Measurements from ENCODE around the gene IL1RL2.

Gene IL1RL2

DNA sequence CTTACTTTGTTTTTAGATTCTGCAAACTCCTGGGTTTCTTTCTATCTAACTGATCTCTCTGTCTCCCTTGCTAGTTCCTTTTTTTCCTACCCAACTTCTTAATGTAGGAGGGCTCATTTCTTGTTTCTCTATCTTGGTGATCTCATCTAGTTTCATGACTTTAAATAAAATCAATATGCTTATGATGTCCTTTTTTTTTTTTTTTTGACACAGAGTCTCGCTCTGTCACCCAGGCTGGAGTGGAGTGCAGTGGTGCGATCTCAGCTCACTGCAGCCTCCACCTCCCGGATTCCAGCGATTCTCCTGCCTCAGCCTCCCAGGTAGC, 82.3 kb downstream of the IL1RL2 start:
- peak; percentile 83 for DNase-seq

DNA sequence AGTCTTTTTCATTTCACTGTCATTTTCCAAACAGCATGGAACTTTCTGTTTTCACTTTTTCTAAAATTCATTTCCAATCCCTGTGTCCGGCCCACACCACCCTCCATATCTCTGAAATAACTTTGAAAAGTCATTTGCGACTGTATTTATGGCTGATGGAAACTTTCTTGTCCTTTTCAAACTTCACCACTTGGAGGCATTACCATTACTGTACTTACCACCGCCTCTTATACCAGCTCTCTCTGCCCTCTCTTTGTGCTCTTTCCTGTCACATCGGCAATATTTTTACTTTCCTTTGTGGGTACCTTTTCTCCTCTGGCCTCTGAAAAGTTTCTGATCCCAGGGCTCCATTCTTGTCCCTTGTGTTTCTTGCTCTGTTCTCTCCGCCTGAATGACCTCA, 85.0 kb downstream of the IL1RL2 start:
- no peak for DNase-seq

DNA sequence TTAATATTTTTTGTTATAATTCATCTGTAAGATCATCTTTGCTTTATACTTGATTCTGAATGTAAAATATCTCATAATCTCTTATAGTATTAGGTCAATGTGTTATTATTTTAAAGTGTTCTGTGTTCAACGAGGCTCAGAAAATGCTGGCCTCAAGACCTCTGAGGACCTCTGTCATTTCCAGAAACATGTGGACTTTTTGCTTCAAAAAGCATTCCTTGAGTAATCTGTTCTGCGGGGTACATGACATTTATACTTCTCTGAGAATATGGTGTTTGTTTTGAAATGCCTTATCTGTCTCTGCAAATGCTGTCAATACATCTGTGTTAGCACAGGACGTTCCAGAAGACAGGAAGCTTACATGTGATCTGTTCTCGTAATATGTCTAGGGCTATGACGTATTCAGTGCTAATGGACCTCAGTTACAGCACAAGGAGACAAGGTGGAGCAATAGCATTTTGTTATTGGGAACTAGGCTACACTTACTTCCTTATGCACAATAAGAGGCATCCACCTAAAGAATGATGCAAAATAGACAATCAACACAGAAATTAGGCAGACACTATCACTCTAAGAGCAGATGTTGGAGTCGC, 86.9 kb downstream of the IL1RL2 start:
- DNase-seq = peak; percentile 87

DNA sequence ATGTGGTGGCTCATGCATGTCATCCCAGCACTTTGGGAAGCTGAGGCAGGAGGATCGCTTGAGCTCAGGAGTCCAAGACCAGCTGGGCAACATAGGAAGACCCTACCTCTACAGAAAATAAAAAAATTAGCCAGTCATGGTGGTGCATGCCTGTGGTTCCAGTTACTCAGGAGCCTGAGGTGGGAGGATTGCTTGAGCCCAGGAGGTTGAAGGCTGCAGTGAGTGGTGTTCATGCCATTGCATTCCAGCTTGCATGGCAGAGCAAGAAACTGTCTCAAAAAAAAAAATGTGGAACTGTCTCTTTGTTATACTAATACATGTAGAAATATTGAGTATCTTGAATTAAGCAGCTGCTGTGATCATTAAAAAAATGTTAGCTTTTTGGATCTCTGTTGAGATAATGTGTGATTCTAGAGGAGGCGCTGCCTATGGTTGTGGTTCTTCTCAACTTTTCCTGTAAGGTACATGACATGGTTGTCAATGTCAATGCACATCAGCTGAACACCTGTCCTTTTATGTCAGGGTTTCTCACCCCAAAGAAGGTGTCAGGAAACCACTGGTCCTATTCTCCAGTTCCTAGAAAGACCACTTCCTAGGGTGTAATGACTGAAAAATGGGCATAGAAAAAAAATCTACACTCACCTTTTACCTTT, 89.9 kb downstream of the IL1RL2 start:
- no peak for DNase-seq

DNA sequence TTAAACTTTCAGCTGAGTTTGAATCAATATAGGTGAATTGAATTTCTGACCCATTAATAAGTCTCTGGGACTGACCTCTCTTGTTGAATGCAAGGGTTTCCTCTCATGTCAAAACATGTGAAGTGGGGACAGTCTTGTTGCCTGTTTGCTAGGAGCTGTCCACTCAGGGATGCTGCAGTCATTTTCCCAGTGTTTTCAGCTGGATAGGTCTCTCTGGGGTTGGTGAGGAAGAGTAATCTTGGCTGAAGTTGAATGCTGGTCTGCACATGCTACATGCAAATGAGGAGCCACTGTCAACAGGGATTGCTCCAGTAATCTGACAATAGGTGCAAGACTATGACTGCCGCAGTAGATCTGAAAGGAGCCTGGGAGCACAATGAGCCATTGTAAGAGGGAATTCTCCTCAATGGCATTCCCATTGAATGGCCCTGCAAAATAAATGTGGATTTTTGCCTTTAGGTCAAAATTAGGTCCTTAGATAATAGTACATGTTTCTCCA, 90.4 kb downstream of the IL1RL2 start:
- no peak for DNase-seq

DNA sequence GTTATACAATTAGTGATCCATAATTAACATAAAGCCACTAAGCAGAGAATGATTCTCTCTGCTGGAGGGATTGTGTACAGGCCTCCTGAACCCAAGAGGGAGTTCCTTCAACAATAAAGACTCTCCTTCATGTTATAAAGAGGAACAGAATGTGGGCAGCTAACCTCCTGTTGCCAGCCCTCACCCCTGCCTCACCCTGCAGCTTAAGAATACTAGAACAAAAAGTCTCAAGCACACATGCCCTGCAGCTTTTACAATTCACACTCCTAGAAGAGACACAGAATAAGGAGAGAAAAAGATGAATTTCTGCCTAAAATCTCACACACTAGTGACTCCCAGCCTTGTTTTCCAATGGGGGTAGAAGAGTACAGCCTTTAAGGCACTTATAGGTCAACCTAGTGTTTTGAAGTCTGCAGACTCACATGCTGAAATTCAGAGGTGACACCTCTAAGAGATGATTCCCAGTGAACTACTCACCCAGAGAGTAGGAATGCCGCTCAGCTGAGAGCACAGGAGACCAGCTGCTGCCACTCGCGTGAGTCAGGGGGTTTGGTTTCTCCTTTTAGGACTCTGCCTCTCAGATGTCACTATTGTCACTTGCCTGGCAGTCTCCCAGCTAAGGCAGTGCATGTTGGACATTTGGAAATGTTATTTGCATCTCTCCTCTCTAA, 92.0 kb downstream of the IL1RL2 start:
- no peak for DNase-seq

DNA sequence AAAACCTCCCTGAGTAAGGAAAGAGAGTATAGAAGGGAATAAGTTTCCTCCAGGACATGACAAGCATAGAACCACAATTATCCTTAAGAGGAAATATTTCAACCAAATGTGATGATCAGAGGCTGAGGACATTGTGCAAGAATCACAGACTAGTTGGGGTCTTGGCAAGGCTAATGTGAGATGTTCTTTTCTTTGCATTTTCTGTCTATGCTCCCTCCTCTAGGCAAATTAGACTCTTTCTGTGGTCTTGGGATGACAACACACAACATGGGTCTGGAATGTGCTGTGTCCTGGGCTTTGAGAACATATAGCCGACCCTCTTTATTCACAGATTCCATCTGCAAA, 92.5 kb downstream of the IL1RL2 start:
- DNase-seq = no peak

DNA sequence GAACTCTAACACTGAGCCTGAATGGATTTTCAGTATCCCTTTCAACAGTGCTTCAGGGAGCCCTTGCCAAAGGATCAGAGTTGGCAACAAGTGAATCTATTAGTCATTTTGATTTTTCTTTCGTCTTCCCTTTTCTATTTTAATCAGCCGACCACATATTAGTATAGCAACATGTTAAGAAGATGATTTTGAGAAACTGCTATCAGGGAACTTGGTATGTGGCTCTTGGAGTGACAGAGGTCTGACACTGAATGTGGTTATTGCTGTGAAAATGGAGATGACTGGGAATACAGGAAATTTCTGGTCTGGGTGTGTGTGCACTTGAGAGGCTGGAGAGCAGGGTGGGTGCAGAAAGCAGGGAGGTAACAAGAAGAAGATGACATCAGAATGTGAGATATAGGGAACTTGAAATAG, 95.9 kb downstream of the IL1RL2 start:
- DNase-seq = peak; percentile 74

DNA sequence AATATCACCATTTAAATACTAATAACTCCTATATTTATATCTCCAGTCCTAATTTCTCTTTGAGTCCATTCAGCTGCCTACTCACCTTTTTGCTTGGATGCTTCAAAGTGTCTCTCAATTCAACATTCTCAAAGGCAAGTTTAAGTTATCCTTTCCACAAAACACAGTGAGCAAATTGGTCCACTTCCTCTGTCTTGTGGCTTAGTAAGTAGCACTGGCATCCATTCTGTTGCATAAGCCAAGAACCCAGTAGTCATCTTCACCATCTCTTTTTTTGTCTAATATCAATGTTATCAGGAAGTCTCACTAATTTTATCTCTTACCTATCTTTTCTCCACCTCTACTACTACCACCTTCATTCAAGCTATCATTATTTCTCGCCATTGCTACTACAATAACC, 97.2 kb downstream of the IL1RL2 start:
- DNase-seq = peak; percentile 61

DNA sequence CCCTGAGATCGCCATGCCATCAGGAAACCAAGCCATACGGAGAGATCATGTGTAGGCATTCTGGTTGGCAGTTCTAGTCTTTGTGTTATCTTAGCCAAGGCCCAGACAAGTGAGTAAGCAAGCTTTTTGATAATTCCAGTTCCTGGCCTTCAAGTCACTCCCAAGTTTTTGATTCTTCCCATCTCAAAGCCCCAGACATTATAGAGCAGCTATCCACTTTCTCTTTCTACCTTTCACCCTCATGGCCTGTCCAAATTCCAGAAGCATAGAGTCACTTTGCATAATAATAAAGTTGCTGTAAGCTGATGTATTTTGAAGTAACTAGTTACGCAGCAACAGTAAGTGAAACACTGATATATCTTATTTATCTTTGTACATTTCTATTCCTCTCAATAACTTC, 97.8 kb downstream of the IL1RL2 start:
- no peak for DNase-seq

DNA sequence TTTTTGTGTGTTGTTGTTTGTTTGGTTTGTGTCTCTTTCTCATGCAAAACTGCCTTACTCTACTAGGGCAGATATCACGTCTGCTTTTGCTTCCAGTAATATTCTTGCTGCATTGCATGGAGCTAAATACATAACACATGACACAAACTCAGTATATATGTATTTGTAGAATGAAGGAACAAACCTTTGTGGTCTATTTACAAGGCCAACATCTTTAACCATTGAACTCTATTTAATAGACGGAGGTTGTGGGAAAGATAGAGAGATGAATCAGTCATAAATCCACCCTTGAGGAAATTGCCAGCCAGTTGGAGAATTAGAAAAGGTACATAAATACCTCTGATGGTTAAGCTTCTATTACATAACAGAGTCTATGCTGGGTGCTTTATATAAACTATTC, 98.5 kb downstream of the IL1RL2 start:
- no peak for DNase-seq

DNA sequence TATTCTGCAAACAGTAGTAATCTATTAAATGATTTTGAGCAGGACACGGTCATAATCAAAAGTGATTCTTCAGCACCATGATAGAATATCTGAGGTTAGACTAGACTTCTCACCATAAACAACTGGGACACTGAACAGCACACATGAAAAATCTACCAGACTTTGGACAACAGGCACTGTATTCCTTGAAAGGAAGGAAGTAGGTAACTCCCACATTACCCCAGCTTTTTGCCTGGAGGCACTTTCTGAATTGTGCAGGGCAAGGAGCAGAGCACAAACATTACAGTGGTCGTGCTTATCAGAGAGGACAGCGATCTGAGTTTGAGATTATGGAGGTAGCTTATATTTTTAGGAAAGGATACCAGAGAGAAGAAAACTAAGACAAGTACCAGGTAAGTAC, 99.2 kb downstream of the IL1RL2 start:
- no peak for DNase-seq

DNA sequence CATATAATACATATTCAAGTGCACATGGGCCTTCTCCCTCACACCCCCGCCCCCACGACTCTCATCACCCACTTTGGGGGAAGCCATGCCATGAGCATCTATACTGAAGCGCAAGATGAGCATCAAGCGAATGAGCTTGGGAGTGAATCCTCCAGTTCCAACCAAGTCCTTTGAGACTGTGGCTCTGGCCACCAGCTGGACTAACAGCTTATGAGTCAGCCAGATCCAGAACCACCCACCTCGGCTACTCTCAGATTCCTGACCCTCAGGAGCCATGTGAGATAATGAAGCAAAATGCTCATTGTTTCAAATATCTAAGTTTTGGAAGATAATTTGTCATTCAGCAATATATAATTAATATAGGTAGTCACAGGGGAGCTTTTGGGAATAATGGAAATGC, 102.3 kb downstream of the IL1RL2 start:
- no peak for DNase-seq

All from inflammatory macrophage treated with lipopolysaccharide for 4 hours (primary cell).